Urinary bladder (tissue), 4 donors: Measurements from ENCODE around the gene MAP6. TPM values are rescaled to one million over a fixed set of nuclear protein-coding genes. Genes with fewer than 3 reads are reported as not detected.
A peak's percentile ranks its signal among the peaks of the same experiment; 100 is the strongest.

Source experiments
- DNase-seq: peaks from one replicate; pipeline ENCODE4 v3.0.0-alpha.2; 2015; ENCODE audit errors: extremely low spot score
- H3K27ac ChIP-seq: one replicate; pipeline ENCODE4 v1.5.1; 2013; ENCODE audit warnings: low read depth, mild to moderate bottlenecking, moderate library complexity
- H3K36me3 ChIP-seq: one replicate; pipeline ENCODE4 v1.6.1; 2013; ENCODE audit warnings: mild to moderate bottlenecking, moderate library complexity; ENCODE audit not compliant: insufficient read depth
- H3K4me1 ChIP-seq: one replicate; pipeline ENCODE4 v1.6.1; 2013; ENCODE audit warnings: mild to moderate bottlenecking, moderate library complexity; ENCODE audit not compliant: insufficient read depth
- H3K4me3 ChIP-seq: one replicate; pipeline ENCODE4 v1.5.1; 2013; ENCODE audit warnings: low read depth, low read length
- WGBS: extraction: QIAGEN DNeasy Blood & Tissue Kit; methylation state at CpG from one replicate; pipeline ENCODE4 v1.1.7; 2013; 5-methylcytosine and 5-hydroxymethylcytosine counted together
- polyA plus RNA-seq: library from polyadenylated mRNA; stranded (reverse); fragments of 200-250 nt; gene quantifications from one replicate; pipeline ENCODE4 v1.2.3, GENCODE V29; 2013
- total RNA-seq: library from RNA; depleted of rRNA; stranded (reverse); fragments of >200 nt; gene quantifications from one replicate; pipeline ENCODE4 v1.2.3, GENCODE V29; 2014
- donor health status: healthy with polysubstance abuse.
- donor health status: healthy.

The MAP6 gene
- total RNA-seq = 5.6 TPM
- polyA plus RNA-seq = 8.0 TPM

- Histone ChIP-seq H3K27ac (no peak within 1 kb of the TSS), H3K4me1 (no peaks in the 10 kb centered on the region), H3K36me3 (no peaks in the 10 kb centered on the region), H3K4me3 (peak within 1 kb of the TSS; percentile 48)
- no peak for DNase-seq
- 2% methylated on average over 72 of the region's 72 CpGs for WGBS
These were observed at the start of gene MAP6 for GRCh38 chr11:75668451-75669297. MAP6 (minus strand) TSS chr11:75669038; CDS start chr11:75668369, 669 bp downstream.

GRCh38 chr11:75717608-75718418, 49.0 kb upstream of the MAP6 start, which contains the start of gene MOGAT2:
MOGAT2 (plus strand) TSS chr11:75717838; CDS start chr11:75717889, 51 bp downstream.
- WGBS = 80% methylated on average over 13 of the region's 13 CpGs
- Histone ChIP-seq H3K4me1 (peaks cover 1% of the 10 kb centered on the region), H3K27ac (no peak within 1 kb of the TSS), H3K36me3 (no peaks in the 10 kb centered on the region), H3K4me3 (no peak within 1 kb of the TSS)
- no peak for DNase-seq

- peaks cover 1% of the 10 kb centered on the region for H3K4me1 ChIP-seq
- H3K36me3 ChIP-seq = no peaks in the 10 kb centered on the region
- WGBS = 80% methylated on average over 3 of the region's 3 CpGs
- no peak overlapping the region for H3K4me3 ChIP-seq
- H3K27ac ChIP-seq = no peak overlapping the region
- DNase-seq = no peak
These were observed 47.8 kb upstream of the MAP6 start for GRCh38 chr11:75716659-75717058.

GRCh38 chr11:75715688-75716087, 46.9 kb upstream of the MAP6 start:
- 65% methylated on average over 2 of the region's 2 CpGs for WGBS

GRCh38 chr11:75714211-75714610, 45.4 kb upstream of the MAP6 start:
- Histone ChIP-seq H3K4me1 (peaks cover 1% of the 10 kb centered on the region), H3K36me3 (no peaks in the 10 kb centered on the region), H3K4me3 (no peak overlapping the region), H3K27ac (no peak overlapping the region)
- 68% methylated on average over 9 of the region's 9 CpGs for WGBS
- no peak for DNase-seq

More at GRCh38 chr11:75715688-75716087, 46.9 kb upstream of the MAP6 start:
- Histone ChIP-seq H3K4me3 (no peak overlapping the region), H3K4me1 (peaks cover 1% of the 10 kb centered on the region), H3K27ac (no peak overlapping the region), H3K36me3 (no peaks in the 10 kb centered on the region)
- DNase-seq = no peak

GRCh38 chr11:75706260-75706729, 37.5 kb upstream of the MAP6 start:
- Histone ChIP-seq H3K27ac (no peak overlapping the region), H3K4me3 (no peak overlapping the region), H3K36me3 (no peaks in the 10 kb centered on the region), H3K4me1 (no peaks in the 10 kb centered on the region)
- DNase-seq = peak; percentile 18
- WGBS = 5% methylated on average over 17 of the region's 17 CpGs

GRCh38 chr11:75705541-75705940, 36.7 kb upstream of the MAP6 start:
- Histone ChIP-seq H3K4me1 (no peaks in the 10 kb centered on the region), H3K27ac (no peak overlapping the region), H3K4me3 (no peak overlapping the region), H3K36me3 (no peaks in the 10 kb centered on the region)
- 86% methylated on average over 3 of the region's 3 CpGs for WGBS
- no peak for DNase-seq

GRCh38 chr11:75703695-75704237, 34.9 kb upstream of the MAP6 start:
- Histone ChIP-seq H3K4me1 (no peaks in the 10 kb centered on the region), H3K27ac (no peak overlapping the region), H3K4me3 (no peak overlapping the region), H3K36me3 (no peaks in the 10 kb centered on the region)
- DNase-seq = no peak
- WGBS = 93% methylated on average over 7 of the region's 7 CpGs

GRCh38 chr11:75700940-75701339, 32.1 kb upstream of the MAP6 start:
- no peak overlapping the region for H3K4me3 ChIP-seq
- no peak for DNase-seq
- H3K4me1 ChIP-seq = no peaks in the 10 kb centered on the region
- WGBS = 54% methylated on average over 2 of the region's 2 CpGs
- no peak overlapping the region for H3K27ac ChIP-seq
- H3K36me3 ChIP-seq = no peaks in the 10 kb centered on the region

GRCh38 chr11:75697906-75698581, 29.2 kb upstream of the MAP6 start:
- H3K4me1 ChIP-seq = no peaks in the 10 kb centered on the region
- no peak overlapping the region for H3K27ac ChIP-seq
- H3K36me3 ChIP-seq = no peaks in the 10 kb centered on the region
- DNase-seq = no peak
- no peak overlapping the region for H3K4me3 ChIP-seq
- 87% methylated on average over 4 of the region's 4 CpGs for WGBS

- DNase-seq = no peak
- no peaks in the 10 kb centered on the region for H3K4me1 ChIP-seq
- WGBS = 78% methylated on average over 4 of the region's 4 CpGs
- no peak overlapping the region for H3K4me3 ChIP-seq
- H3K27ac ChIP-seq = no peak overlapping the region
- H3K36me3 ChIP-seq = no peaks in the 10 kb centered on the region
These were observed 23.0 kb upstream of the MAP6 start for GRCh38 chr11:75691804-75692203.

GRCh38 chr11:75689863-75690609, 21.2 kb upstream of the MAP6 start:
- Histone ChIP-seq H3K4me3 (no peak overlapping the region), H3K4me1 (no peaks in the 10 kb centered on the region), H3K36me3 (no peaks in the 10 kb centered on the region), H3K27ac (no peak overlapping the region)
- 89% methylated on average over 3 of the region's 3 CpGs for WGBS
- no peak for DNase-seq
